Adrenal gland (tissue), 5 donors: ENCODE measurements around the gene PRDM16.

ENCODE experiments used
- CTCF ChIP-seq, 6 experiments: fragments of 450-650 bp in 4 of 6; fragments of 200-600 bp in 2 of 6; sonication (generic) in 1 of 6; IDR thresholded peaks; 1 replicate in 5 of 6; 2 replicates in 1 of 6; pipeline versions ENCODE4 v1.5.1 to v1.8.0; 2016 to 2021; ENCODE audit warnings: antibody characterized with exemption in 6 of 6, mild to moderate bottlenecking in 2 of 6, moderate library complexity in 1 of 6
- POLR2A ChIP-seq, 2 donors: fragments of 450-650 bp; IDR thresholded peaks; one replicate each; pipeline ENCODE4 v1.6.1; 2017; ENCODE audit warnings: antibody characterized with exemption in 2 of 2, mild to moderate bottlenecking in 2 of 2, moderate library complexity in 1 of 2
- donor health status: DM: no; HTN: no; CAD: no.

- TF ChIP-seq CTCF (IDR thresholded peaks at IDR 0.05) (no peak), POLR2A (IDR thresholded peaks at IDR 0.05) (no peak)
Measured at GRCh38 chr1:3149277-3149676, 80.3 kb downstream of the PRDM16 start.
